Measurements from ENCODE around the gene SLC41A3.
"Not testable (repeated sequence)": the region's sequence is repeated elsewhere in the genome, so short reads cannot be mapped to it uniquely, and the experiment has no call there.

SLC41A3 gene

GRCh38 chr3:125968701-125969592, 115.0 kb downstream of the SLC41A3 start, which contains the start of gene ROPN1B:
Gene ROPN1B (plus strand): TSS chr3:125969178. CDS start chr3:125972055, 2,877 bp downstream.
- DNase-seq; intact Hi-C loops (cut with DNase I): not testable (repeated sequence)

- DNase-seq; intact Hi-C loops (cut with DNase I): not testable (repeated sequence)
Measured at GRCh38 chr3:125968121-125968520, 115.8 kb downstream of the SLC41A3 start.

GRCh38 chr3:125967156-125967555, 116.8 kb downstream of the SLC41A3 start:
- intact Hi-C loops (cut with DNase I), result no loop called here

GRCh38 chr3:125965505-125965904, 118.4 kb downstream of the SLC41A3 start:
- intact Hi-C loops (cut with DNase I), result no loop called here
- no peak for DNase-seq

More at GRCh38 chr3:125967156-125967555, 116.8 kb downstream of the SLC41A3 start:
- no peak for DNase-seq

- intact Hi-C loops (cut with DNase I), result not testable (repeated sequence)
Measured at GRCh38 chr3:125963834-125964233, 120.1 kb downstream of the SLC41A3 start.

GRCh38 chr3:125961289-125961589, 122.7 kb downstream of the SLC41A3 start:
- intact Hi-C loops (cut with DNase I), result no loop called here
- peak in 2 of 10 donors; percentile 66 to 84 for DNase-seq

More at GRCh38 chr3:125963834-125964233, 120.1 kb downstream of the SLC41A3 start:
- DNase-seq, result not testable (repeated sequence)

GRCh38 chr3:125960456-125961288, 123.3 kb downstream of the SLC41A3 start:
- intact Hi-C loops (cut with DNase I), result no loop called here

GRCh38 chr3:125960066-125960424, 123.9 kb downstream of the SLC41A3 start:
- DNase-seq, result peak in 1 of 10 donors; percentile 67
- intact Hi-C loops (cut with DNase I), result no loop called here

More at GRCh38 chr3:125960456-125961288, 123.3 kb downstream of the SLC41A3 start:
- DNase-seq, result peak in 1 of 10 donors; percentile 76

- intact Hi-C loops (cut with DNase I), result no loop called here
- DNase-seq, result peak in 3 of 10 donors; percentile 6 to 80 (median 68)
Measured at GRCh38 chr3:125959317-125960065, 124.4 kb downstream of the SLC41A3 start.

- peak in 2 of 10 donors; percentile 76 for DNase-seq
- intact Hi-C loops (cut with DNase I), result no loop called here
Measured at GRCh38 chr3:125958511-125959316, 125.2 kb downstream of the SLC41A3 start.

- intact Hi-C loops (cut with DNase I), result no loop called here
Measured at GRCh38 chr3:125957674-125958510, 126.0 kb downstream of the SLC41A3 start.

GRCh38 chr3:125957020-125957419, 126.9 kb downstream of the SLC41A3 start:
- DNase-seq; intact Hi-C loops (cut with DNase I): not testable (repeated sequence)

More at GRCh38 chr3:125957674-125958510, 126.0 kb downstream of the SLC41A3 start:
- peak in 1 of 10 donors; percentile 5 for DNase-seq

All from posterior cingulate gyrus (tissue), 11 donors.